Fibroblast of lung (primary cell): ENCODE data around the gene CASQ2. TPM values are rescaled to one million over a fixed set of nuclear protein-coding genes. Genes with fewer than 3 reads are reported as not detected.

Experiments
- DNase-seq, 2 donors: peaks; one replicate each; pipeline versions ENCODE4 v3.0.0 to v3.0.0-alpha.2; 2010; ENCODE audit warnings: low read depth in 2 of 2
- H2AFZ ChIP-seq: 2 replicates; pipeline ENCODE4 v1.5.1; 2012; ENCODE audit warnings: low read length, control low read depth, inconsistent platforms
- H3K27ac ChIP-seq: 2 replicates; pipeline ENCODE4 v1.5.1; 2011; ENCODE audit warnings: low read length, control low read depth; ENCODE audit not compliant: insufficient read depth
- H3K27me3 ChIP-seq: 2 replicates; pipeline ENCODE4 v1.5.1; 2011; ENCODE audit warnings: mild to moderate bottlenecking, low read length; ENCODE audit not compliant: control insufficient read depth, insufficient read depth
- H3K36me3 ChIP-seq: 2 replicates; pipeline ENCODE4 v1.5.1; 2011; ENCODE audit warnings: low read length; ENCODE audit not compliant: control insufficient read depth, insufficient read depth
- H3K4me1 ChIP-seq: 2 replicates; pipeline ENCODE4 v1.5.1; 2011; ENCODE audit warnings: low read length; ENCODE audit not compliant: control insufficient read depth, insufficient read depth; ENCODE audit errors: extremely low read depth
- H3K4me2 ChIP-seq: 2 replicates; pipeline ENCODE4 v1.5.1; 2011; ENCODE audit warnings: low read length, control low read depth; ENCODE audit not compliant: insufficient read depth; ENCODE audit errors: extremely low read depth
- H3K4me3 ChIP-seq, 4 experiments: fragments of 200-600 bp in 1 of 4; sonication (generic) in 1 of 4; replicated peaks in 1 of 4; 2 replicates each; pipeline ENCODE4 v1.5.1; 2011 to 2016; ENCODE audit warnings: low read length in 4 of 4, low read depth in 3 of 4, mild to moderate bottlenecking in 3 of 4, control low read depth in 2 of 4, inconsistent platforms in 1 of 4, mixed read lengths in 1 of 4; ENCODE audit not compliant: insufficient read depth in 1 of 4; ENCODE audit errors: control extremely low read depth in 1 of 4
- H3K79me2 ChIP-seq: 2 replicates; pipeline ENCODE4 v1.5.1; 2012; ENCODE audit warnings: mild to moderate bottlenecking, low read length, inconsistent platforms; ENCODE audit not compliant: control insufficient read depth, insufficient read depth
- H3K9ac ChIP-seq: 2 replicates; pipeline ENCODE4 v1.5.1; 2011; ENCODE audit warnings: mild to moderate bottlenecking, low read length, control low read depth; ENCODE audit not compliant: insufficient read depth
- H3K9me3 ChIP-seq: 2 replicates; pipeline ENCODE4 v1.5.1; 2012; ENCODE audit warnings: low read depth, low read length; ENCODE audit not compliant: control insufficient read depth, insufficient read depth
- H4K20me1 ChIP-seq: 2 replicates; pipeline ENCODE4 v1.5.1; 2011; ENCODE audit warnings: low read length; ENCODE audit not compliant: control insufficient read depth, insufficient read depth; ENCODE audit errors: extremely low read depth
- EZH2 ChIP-seq: IDR thresholded peaks from 2 replicates; pipeline ENCODE4 v1.5.1; 2012; ENCODE audit warnings: low read length, control low read depth, mild to moderate bottlenecking; ENCODE audit errors: missing control alignments
- polyA minus RNA-seq: library from RNA; depleted of rRNA, polyadenylated mRNA; stranded (reverse); fragments of >200 nt; gene quantifications from 2 replicates; pipeline ENCODE4 v1.2.3, GENCODE V29; 2011; ENCODE audit warnings: low replicate concordance
- polyA plus RNA-seq, 2 donors: library from polyadenylated mRNA; depleted of rRNA in 1 of 2; stranded (reverse) in 1 of 2; unstranded in 1 of 2; fragments of >200 nt; gene quantifications; 2 replicates each; pipeline ENCODE4 v1.2.1, GENCODE V29; 2011 to 2012; ENCODE audit warnings: missing spikeins in 1 of 2
- total RNA-seq: library from RNA; depleted of rRNA; stranded (reverse); fragments of >200 nt; gene quantifications from 2 replicates; pipeline ENCODE4 v1.2.1, GENCODE V29; 2014
- TF ChIP-seq, protein P1 (sequence below), 2 donors: IDR thresholded peaks in 1 of 2; conservative IDR thresholded peaks in 1 of 2; 1 replicate in 1 of 2; 2 replicates in 1 of 2; pipeline ENCODE4 v1.5.1; 2011 to 2012; ENCODE audit warnings: low read length in 2 of 2, control low read depth in 1 of 2, inconsistent platforms in 1 of 2, low read depth in 1 of 2, mild to moderate bottlenecking in 1 of 2

CASQ2 gene
- not detected in 2 replicates for total RNA-seq
- polyA plus RNA-seq = 0.02 and 0.03 TPM in 2 replicates
- polyA plus RNA-seq (2012) = not detected in 2 replicates
- polyA minus RNA-seq = not detected in 2 replicates

DNA sequence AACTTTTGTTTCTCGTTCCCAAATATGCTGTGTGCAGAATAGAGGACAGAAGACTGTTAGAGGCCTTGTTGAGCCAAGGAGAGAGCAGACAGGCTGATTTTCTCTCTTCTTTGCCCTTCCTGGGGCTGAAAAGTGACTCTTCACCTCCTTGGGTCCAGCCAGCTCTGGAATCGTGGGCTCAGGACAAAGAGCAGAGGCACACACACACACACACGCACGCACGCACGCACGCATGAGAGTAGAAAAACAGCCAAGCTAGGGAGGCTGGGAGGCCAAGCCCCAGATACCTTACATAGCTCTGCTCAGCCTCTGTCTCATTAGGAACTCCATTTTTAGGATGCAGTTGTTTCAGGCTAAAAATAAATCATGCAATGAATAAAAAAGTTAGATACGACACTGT is at the start of gene CASQ2:
Gene CASQ2, minus strand, starts transcription at position 166 of the 400 bp plus-strand sequence. CDS start 173 bp downstream, outside the sequence.
- TF ChIP-seq, protein P1, sequence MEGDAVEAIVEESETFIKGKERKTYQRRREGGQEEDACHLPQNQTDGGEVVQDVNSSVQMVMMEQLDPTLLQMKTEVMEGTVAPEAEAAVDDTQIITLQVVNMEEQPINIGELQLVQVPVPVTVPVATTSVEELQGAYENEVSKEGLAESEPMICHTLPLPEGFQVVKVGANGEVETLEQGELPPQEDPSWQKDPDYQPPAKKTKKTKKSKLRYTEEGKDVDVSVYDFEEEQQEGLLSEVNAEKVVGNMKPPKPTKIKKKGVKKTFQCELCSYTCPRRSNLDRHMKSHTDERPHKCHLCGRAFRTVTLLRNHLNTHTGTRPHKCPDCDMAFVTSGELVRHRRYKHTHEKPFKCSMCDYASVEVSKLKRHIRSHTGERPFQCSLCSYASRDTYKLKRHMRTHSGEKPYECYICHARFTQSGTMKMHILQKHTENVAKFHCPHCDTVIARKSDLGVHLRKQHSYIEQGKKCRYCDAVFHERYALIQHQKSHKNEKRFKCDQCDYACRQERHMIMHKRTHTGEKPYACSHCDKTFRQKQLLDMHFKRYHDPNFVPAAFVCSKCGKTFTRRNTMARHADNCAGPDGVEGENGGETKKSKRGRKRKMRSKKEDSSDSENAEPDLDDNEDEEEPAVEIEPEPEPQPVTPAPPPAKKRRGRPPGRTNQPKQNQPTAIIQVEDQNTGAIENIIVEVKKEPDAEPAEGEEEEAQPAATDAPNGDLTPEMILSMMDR (conservative IDR thresholded peaks at IDR 0.05 in 1 of 2, IDR thresholded peaks at IDR 0.05 in 1 of 2; ENCODE audit: low read depth in 1 of 2, low read length in 2 of 2) = no peak
- no peak for TF ChIP-seq EZH2
- H3K4me1 ChIP-seq = no peaks in the 10 kb centered on the region
- no peak within 1 kb of the TSS for H3K9ac ChIP-seq
- no peak for DNase-seq
- no peak within 1 kb of the TSS for H3K27ac ChIP-seq
- H3K9me3 ChIP-seq = no peaks in the 10 kb centered on the region
- H4K20me1 ChIP-seq = no peaks in the 10 kb centered on the region
- H3K79me2 ChIP-seq = no peaks in the 10 kb centered on the region
- H2AFZ ChIP-seq = no peak within 1 kb of the TSS
- no peak within 1 kb of the TSS for H3K4me3 ChIP-seq
- H3K4me2 ChIP-seq = no peak within 1 kb of the TSS
- no peaks in the 10 kb centered on the region for H3K36me3 ChIP-seq
- H3K27me3 ChIP-seq = peaks cover 10% of the 10 kb centered on the region

DNA sequence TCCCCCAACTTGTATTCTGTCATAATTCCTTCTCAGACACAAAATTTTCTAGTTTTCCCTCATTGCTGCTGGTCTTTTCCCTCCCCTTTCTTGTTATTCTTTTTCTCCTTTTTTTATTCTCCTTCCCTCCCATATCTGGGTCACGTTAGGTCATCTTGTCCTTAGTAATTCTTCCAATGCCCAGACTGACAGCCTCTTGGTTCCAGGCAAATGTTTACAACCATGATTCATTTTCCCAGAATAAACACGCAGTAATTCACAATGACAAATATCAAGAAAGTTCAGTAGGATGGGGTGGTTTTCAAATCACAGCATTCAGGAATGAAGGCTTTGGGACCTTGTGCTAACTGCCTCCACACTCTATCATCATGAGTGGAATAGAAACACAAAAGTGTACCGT is 47.2 kb upstream of the CASQ2 start:
- Histone ChIP-seq H3K9ac (no peak overlapping the region), H3K9me3 (no peaks in the 10 kb centered on the region), H2AFZ (no peak overlapping the region), H3K4me1 (no peaks in the 10 kb centered on the region), H3K4me3 (no peak overlapping the region), H3K4me2 (no peak overlapping the region), H3K79me2 (no peaks in the 10 kb centered on the region), H4K20me1 (no peaks in the 10 kb centered on the region), H3K27ac (no peak overlapping the region), H3K36me3 (no peaks in the 10 kb centered on the region), H3K27me3 (peaks cover 4% of the 10 kb centered on the region)
- no peak for DNase-seq
- TF ChIP-seq, protein P1 (conservative IDR thresholded peaks at IDR 0.05 in 1 of 2, IDR thresholded peaks at IDR 0.05 in 1 of 2; ENCODE audit: low read depth in 1 of 2, low read length in 2 of 2) = no peak
- TF ChIP-seq EZH2 = no peak

DNA sequence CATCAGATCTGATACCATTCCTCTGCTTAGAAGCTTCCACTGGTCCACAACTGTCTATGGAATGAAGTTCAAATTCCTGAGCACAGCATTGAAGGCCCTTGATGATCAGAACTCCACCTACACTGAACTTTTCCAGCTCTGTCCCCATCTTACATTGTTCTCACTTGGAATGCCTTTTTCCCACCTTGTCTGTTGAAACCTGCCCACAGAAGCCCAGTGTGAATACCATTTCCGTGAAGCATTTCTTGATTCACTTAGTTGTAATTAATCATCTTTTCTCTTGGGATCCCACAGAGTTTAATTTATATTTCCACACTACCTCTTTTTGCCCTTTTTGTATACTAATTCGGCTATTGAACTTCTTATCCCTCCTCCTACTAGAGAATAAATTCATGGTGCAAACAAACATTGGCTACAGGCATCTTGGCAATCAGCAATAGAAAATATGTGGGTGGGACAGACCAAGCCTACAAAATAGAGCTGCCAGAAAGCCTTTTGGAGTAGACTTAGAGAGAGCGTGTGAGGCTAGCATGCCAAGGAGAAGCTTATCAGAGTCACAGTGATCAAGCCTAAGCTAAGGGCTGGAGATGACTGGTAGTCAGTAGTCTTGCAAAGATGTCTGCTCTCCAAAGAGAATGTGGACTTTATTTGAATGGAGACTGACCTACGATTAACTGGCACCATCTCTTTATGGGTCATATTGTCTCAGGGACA is 46.3 kb upstream of the CASQ2 start:
- H3K27ac ChIP-seq = no peak overlapping the region
- no peak overlapping the region for H3K4me2 ChIP-seq
- H3K9me3 ChIP-seq = no peaks in the 10 kb centered on the region
- H3K4me1 ChIP-seq = no peaks in the 10 kb centered on the region
- no peak for TF ChIP-seq EZH2
- TF ChIP-seq, protein P1 (conservative IDR thresholded peaks at IDR 0.05 in 1 of 2, IDR thresholded peaks at IDR 0.05 in 1 of 2; ENCODE audit: low read depth in 1 of 2, low read length in 2 of 2) = no peak
- no peaks in the 10 kb centered on the region for H3K79me2 ChIP-seq
- H3K36me3 ChIP-seq = no peaks in the 10 kb centered on the region
- peak in 1 of 2 donors; percentile 8 for DNase-seq
- no peak overlapping the region for H3K9ac ChIP-seq
- no peak overlapping the region for H3K4me3 ChIP-seq
- H4K20me1 ChIP-seq = no peaks in the 10 kb centered on the region
- H2AFZ ChIP-seq = no peak overlapping the region
- peaks cover 4% of the 10 kb centered on the region for H3K27me3 ChIP-seq
